ENCODE data around the gene REM2.

DNA sequence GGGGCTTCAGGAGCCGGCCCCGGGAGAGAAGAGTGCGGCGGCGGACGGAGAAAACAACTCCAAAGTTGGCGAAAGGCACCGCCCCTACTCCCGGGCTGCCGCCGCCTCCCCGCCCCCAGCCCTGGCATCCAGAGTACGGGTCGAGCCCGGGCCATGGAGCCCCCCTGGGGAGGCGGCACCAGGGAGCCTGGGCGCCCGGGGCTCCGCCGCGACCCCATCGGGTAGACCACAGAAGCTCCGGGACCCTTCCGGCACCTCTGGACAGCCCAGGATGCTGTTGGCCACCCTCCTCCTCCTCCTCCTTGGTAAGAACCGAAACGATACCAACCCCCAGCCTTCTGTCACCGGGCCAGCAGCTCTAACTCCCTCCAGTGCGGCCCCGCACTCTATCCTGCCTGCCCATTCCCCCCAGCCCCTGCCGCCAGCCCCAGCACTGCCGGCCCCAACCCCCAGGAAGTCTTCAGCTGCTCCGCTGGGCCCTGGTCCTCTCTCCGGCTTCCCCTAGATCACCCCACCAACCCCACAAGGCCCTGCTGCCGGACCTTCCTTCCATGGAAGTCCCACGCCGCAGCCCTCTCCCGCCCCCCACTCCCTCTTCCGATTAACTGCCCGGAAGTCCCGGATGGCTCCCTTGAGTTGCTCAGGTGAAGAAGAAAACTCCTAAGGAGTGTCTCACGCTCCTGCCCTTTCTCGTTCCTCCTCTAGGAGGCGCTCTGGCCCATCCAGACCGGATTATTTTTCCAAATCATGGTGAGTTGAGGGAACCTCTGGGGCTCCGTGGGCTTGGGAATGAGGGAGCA lies 10.8 kb upstream of the REM2 start:
- TF ChIP-seq, protein P1, sequence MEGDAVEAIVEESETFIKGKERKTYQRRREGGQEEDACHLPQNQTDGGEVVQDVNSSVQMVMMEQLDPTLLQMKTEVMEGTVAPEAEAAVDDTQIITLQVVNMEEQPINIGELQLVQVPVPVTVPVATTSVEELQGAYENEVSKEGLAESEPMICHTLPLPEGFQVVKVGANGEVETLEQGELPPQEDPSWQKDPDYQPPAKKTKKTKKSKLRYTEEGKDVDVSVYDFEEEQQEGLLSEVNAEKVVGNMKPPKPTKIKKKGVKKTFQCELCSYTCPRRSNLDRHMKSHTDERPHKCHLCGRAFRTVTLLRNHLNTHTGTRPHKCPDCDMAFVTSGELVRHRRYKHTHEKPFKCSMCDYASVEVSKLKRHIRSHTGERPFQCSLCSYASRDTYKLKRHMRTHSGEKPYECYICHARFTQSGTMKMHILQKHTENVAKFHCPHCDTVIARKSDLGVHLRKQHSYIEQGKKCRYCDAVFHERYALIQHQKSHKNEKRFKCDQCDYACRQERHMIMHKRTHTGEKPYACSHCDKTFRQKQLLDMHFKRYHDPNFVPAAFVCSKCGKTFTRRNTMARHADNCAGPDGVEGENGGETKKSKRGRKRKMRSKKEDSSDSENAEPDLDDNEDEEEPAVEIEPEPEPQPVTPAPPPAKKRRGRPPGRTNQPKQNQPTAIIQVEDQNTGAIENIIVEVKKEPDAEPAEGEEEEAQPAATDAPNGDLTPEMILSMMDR (IDR thresholded peaks at IDR 0.05; ENCODE audit: insufficient read depth, low read length): peak; percentile 97
- no peak for TF ChIP-seq SPI1 (IDR thresholded peaks at IDR 0.05; ENCODE audit: borderline replicate concordance, low read depth)
- TF ChIP-seq, protein P2, sequence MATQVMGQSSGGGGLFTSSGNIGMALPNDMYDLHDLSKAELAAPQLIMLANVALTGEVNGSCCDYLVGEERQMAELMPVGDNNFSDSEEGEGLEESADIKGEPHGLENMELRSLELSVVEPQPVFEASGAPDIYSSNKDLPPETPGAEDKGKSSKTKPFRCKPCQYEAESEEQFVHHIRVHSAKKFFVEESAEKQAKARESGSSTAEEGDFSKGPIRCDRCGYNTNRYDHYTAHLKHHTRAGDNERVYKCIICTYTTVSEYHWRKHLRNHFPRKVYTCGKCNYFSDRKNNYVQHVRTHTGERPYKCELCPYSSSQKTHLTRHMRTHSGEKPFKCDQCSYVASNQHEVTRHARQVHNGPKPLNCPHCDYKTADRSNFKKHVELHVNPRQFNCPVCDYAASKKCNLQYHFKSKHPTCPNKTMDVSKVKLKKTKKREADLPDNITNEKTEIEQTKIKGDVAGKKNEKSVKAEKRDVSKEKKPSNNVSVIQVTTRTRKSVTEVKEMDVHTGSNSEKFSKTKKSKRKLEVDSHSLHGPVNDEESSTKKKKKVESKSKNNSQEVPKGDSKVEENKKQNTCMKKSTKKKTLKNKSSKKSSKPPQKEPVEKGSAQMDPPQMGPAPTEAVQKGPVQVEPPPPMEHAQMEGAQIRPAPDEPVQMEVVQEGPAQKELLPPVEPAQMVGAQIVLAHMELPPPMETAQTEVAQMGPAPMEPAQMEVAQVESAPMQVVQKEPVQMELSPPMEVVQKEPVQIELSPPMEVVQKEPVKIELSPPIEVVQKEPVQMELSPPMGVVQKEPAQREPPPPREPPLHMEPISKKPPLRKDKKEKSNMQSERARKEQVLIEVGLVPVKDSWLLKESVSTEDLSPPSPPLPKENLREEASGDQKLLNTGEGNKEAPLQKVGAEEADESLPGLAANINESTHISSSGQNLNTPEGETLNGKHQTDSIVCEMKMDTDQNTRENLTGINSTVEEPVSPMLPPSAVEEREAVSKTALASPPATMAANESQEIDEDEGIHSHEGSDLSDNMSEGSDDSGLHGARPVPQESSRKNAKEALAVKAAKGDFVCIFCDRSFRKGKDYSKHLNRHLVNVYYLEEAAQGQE (IDR thresholded peaks at IDR 0.05; ENCODE audit: insufficient replicate concordance, low read depth): no peak
- TF ChIP-seq POLR2AphosphoS5 (IDR thresholded peaks at IDR 0.05; ENCODE audit: low read depth): no peak; the same call in 1 of the 2 replicates
- TF ChIP-seq GABPA (IDR thresholded peaks at IDR 0.05; ENCODE audit: low read depth): no peak
